ENCODE measurements around the gene MRPS23.

GRCh38 chr17:57881143-57881542, 31.3 kb upstream of the MRPS23 start:
- TF ChIP-seq CTCF (IDR thresholded peaks at IDR 0.05 in 4 of 5, conservative IDR thresholded peaks at IDR 0.05 in 1 of 5) = no peak
- no peak for TF ChIP-seq POLR2A (IDR thresholded peaks at IDR 0.05)
